Measurements from ENCODE around the gene MAPT.

The MAPT gene

DNA sequence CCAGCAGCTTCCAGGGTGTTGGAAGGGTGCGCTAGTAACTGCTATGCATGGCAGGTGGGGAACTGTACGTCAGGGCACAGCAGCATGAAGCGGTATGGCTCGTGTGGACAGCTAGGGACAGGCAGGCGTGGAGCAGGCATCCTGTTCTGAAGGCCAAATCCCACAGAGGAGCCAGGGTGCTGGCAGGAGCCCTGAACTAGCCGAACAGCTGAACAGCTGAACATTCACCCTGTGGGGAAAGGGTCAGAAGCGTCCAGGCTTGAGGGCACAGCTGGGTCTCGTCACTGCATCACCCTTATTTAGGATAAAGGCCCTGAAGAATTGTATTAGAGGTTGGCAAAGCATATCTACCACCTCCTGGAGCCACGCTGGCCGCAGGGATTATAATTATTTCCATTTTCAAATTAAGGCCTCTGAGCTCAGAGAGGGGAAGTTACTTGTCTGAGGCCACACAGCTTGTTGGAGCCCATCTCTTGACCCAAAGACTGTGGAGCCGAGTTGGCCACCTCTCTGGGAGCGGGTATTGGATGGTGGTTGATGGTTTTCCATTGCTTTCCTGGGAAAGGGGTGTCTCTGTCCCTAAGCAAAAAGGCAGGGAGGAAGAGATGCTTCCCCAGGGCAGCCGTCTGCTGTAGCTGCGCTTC, 101.4 kb downstream of the MAPT start:
- Histone ChIP-seq H3K36me3 (ENCODE audit: control insufficient read depth, insufficient read depth, low read length) (no peaks in the 10 kb centered on the region), H3K27me3 (replicated peaks; ENCODE audit: control insufficient read depth, insufficient read depth, low read length) (no peaks in the 10 kb centered on the region), H3K4me3 (replicated peaks; ENCODE audit: low read depth, low read length) (no peak overlapping the region)
- TF ChIP-seq, protein P1, sequence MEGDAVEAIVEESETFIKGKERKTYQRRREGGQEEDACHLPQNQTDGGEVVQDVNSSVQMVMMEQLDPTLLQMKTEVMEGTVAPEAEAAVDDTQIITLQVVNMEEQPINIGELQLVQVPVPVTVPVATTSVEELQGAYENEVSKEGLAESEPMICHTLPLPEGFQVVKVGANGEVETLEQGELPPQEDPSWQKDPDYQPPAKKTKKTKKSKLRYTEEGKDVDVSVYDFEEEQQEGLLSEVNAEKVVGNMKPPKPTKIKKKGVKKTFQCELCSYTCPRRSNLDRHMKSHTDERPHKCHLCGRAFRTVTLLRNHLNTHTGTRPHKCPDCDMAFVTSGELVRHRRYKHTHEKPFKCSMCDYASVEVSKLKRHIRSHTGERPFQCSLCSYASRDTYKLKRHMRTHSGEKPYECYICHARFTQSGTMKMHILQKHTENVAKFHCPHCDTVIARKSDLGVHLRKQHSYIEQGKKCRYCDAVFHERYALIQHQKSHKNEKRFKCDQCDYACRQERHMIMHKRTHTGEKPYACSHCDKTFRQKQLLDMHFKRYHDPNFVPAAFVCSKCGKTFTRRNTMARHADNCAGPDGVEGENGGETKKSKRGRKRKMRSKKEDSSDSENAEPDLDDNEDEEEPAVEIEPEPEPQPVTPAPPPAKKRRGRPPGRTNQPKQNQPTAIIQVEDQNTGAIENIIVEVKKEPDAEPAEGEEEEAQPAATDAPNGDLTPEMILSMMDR (IDR thresholded peaks at IDR 0.05; ENCODE audit: insufficient read depth, low read length, poor library complexity, severe bottlenecking) = no peak
- no peak for DNase-seq (ENCODE audit: extremely low read depth, insufficient read length)

DNA sequence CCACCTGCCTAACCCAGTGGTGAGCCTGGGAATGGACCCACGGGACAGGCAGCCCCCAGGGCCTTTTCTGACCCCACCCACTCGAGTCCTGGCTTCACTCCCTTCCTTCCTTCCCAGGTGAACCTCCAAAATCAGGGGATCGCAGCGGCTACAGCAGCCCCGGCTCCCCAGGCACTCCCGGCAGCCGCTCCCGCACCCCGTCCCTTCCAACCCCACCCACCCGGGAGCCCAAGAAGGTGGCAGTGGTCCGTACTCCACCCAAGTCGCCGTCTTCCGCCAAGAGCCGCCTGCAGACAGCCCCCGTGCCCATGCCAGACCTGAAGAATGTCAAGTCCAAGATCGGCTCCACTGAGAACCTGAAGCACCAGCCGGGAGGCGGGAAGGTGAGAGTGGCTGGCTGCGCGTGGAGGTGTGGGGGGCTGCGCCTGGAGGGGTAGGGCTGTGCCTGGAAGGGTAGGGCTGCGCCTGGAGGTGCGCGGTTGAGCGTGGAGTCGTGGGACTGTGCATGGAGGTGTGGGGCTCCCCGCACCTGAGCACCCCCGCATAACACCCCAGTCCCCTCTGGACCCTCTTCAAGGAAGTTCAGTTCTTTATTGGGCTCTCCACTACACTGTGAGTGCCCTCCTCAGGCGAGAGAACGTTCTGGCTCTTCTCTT, 102.1 kb downstream of the MAPT start:
- no peaks in the 10 kb centered on the region for H3K36me3 ChIP-seq (ENCODE audit: control insufficient read depth, insufficient read depth, low read length)
- TF ChIP-seq, protein P1 (IDR thresholded peaks at IDR 0.05; ENCODE audit: insufficient read depth, low read length, poor library complexity, severe bottlenecking) = no peak
- no peak for DNase-seq (ENCODE audit: extremely low read depth, insufficient read length)

DNA sequence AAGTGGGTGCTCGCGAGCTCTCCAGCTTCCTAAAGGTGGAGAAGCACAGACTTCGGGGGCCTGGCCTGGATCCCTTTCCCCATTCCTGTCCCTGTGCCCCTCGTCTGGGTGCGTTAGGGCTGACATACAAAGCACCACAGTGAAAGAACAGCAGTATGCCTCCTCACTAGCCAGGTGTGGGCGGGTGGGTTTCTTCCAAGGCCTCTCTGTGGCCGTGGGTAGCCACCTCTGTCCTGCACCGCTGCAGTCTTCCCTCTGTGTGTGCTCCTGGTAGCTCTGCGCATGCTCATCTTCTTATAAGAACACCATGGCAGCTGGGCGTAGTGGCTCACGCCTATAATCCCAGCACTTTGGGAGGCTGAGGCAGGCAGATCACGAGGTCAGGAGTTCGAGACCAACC, 102.8 kb downstream of the MAPT start:
- DNase-seq (ENCODE audit: extremely low read depth, insufficient read length) = no peak
- Histone ChIP-seq H3K36me3 (ENCODE audit: control insufficient read depth, insufficient read depth, low read length) (no peaks in the 10 kb centered on the region), H3K27me3 (replicated peaks; ENCODE audit: control insufficient read depth, insufficient read depth, low read length) (no peaks in the 10 kb centered on the region), H3K4me3 (replicated peaks; ENCODE audit: low read depth, low read length) (no peak overlapping the region)
- TF ChIP-seq, protein P1 (IDR thresholded peaks at IDR 0.05; ENCODE audit: insufficient read depth, low read length, poor library complexity, severe bottlenecking) = no peak

More for the DNA sequence above, 102.1 kb downstream of the MAPT start:
- H3K4me3 ChIP-seq (replicated peaks; ENCODE audit: low read depth, low read length) = no peak overlapping the region
- no peaks in the 10 kb centered on the region for H3K27me3 ChIP-seq (replicated peaks; ENCODE audit: control insufficient read depth, insufficient read depth, low read length)

DNA sequence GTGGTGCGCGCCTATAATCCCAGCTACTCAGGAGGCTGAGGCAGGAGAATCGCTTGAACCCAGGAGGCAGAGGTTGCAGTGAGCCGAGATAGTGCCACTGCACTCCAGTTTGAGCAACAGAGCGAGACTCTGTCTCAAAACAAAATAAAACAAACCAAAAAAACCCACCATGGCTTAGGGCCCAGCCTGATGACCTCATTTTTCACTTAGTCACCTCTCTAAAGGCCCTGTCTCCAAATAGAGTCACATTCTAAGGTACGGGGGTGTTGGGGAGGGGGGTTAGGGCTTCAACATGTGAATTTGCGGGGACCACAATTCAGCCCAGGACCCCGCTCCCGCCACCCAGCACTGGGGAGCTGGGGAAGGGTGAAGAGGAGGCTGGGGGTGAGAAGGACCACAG, 103.3 kb downstream of the MAPT start:
- H3K27me3 ChIP-seq (replicated peaks; ENCODE audit: control insufficient read depth, insufficient read depth, low read length) = no peaks in the 10 kb centered on the region
- no peak overlapping the region for H3K4me3 ChIP-seq (replicated peaks; ENCODE audit: low read depth, low read length)
- no peaks in the 10 kb centered on the region for H3K36me3 ChIP-seq (ENCODE audit: control insufficient read depth, insufficient read depth, low read length)
- TF ChIP-seq, protein P1 (IDR thresholded peaks at IDR 0.05; ENCODE audit: insufficient read depth, low read length, poor library complexity, severe bottlenecking) = no peak
- DNase-seq (ENCODE audit: extremely low read depth, insufficient read length) = no peak

DNA sequence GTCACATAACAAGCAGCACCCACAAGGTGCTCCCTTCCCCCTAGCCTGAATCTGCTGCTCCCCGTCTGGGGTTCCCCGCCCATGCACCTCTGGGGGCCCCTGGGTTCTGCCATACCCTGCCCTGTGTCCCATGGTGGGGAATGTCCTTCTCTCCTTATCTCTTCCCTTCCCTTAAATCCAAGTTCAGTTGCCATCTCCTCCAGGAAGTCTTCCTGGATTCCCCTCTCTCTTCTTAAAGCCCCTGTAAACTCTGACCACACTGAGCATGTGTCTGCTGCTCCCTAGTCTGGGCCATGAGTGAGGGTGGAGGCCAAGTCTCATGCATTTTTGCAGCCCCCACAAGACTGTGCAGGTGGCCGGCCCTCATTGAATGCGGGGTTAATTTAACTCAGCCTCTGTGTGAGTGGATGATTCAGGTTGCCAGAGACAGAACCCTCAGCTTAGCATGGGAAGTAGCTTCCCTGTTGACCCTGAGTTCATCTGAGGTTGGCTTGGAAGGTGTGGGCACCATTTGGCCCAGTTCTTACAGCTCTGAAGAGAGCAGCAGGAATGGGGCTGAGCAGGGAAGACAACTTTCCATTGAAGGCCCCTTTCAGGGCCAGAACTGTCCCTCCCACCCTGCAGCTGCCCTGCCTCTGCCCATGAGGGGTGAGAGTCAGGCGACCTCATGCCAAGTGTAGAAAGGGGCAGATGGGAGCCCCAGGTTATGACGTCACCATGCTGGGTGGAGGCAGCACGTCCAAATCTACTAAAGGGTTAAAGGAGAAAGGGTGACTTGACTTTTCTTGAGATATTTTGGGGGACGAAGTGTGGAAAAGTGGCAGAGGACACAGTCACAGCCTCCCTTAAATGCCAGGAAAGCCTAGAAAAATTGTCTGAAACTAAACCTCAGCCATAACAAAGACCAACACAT, 104.9 kb downstream of the MAPT start, which contains the start of gene STH:
Gene STH (plus strand): TSS at position 264 of the 913 bp plus-strand sequence. CDS start 30 bp downstream, at position 294.
- Histone ChIP-seq H3K27me3 (replicated peaks; ENCODE audit: control insufficient read depth, insufficient read depth, low read length) (no peaks in the 10 kb centered on the region), H3K36me3 (ENCODE audit: control insufficient read depth, insufficient read depth, low read length) (no peaks in the 10 kb centered on the region), H3K4me3 (replicated peaks; ENCODE audit: low read depth, low read length) (no peak within 1 kb of the TSS)
- DNase-seq (ENCODE audit: extremely low read depth, insufficient read length) = no peak
- TF ChIP-seq, protein P1 (IDR thresholded peaks at IDR 0.05; ENCODE audit: insufficient read depth, low read length, poor library complexity, severe bottlenecking) = no peak

All from GM06990 (cell line).